ENCODE measurements around the gene SLIT1.

SLIT1 gene

DNA sequence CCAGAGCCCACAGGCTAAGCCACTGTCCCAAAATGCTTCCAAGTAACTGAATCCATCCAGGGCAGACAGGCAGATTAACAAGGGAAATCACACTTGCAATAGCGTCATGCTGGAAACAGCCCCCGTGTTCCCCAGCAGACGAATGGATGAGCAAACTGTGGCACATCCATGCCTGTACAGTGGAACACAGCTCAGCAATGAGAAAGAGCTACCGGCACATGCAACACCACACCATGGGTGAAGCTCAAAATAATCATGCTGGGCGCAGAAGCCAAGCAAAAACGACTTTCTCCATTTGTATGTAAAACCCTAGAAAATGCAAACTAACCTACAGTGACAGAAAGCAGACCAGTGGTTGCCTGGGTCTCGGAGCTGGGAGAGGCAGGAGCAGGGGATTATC, 153.1 kb downstream of the SLIT1 start:
- Histone ChIP-seq H3K4me3 (ENCODE audit: insufficient read depth, low read length, poor library complexity, severe bottlenecking) (no peak overlapping the region), H3F3A (ENCODE audit: insufficient read depth) (no peaks in the 10 kb centered on the region), H3K79me2 (ENCODE audit: insufficient read depth, low read length) (no peaks in the 10 kb centered on the region), H3K9ac (ENCODE audit: low read length) (no peak overlapping the region), H3K9me2 (replicated peaks; ENCODE audit: insufficient read depth, low read length) (no peaks in the 10 kb centered on the region), H3K9me3 (ENCODE audit: insufficient read depth, low read length) (no peaks in the 10 kb centered on the region), H3K36me3 (ENCODE audit: low read length) (no peaks in the 10 kb centered on the region), H3K27me3 (ENCODE audit: low read length) (no peaks in the 10 kb centered on the region), H4K20me1 (ENCODE audit: low read depth, low read length) (no peaks in the 10 kb centered on the region), H3K4me2 (ENCODE audit: low read depth, low read length, poor library complexity, severe bottlenecking) (no peak overlapping the region), H2AFZ (ENCODE audit: low read depth, low read length, severe bottlenecking) (no peak overlapping the region), H3K27ac (ENCODE audit: low read depth, low read length) (no peak overlapping the region)
- no peak for TF ChIP-seq EZH2phosphoT487 (conservative IDR thresholded peaks at IDR 0.05; ENCODE audit: low read length)
- TF ChIP-seq, protein P1, sequence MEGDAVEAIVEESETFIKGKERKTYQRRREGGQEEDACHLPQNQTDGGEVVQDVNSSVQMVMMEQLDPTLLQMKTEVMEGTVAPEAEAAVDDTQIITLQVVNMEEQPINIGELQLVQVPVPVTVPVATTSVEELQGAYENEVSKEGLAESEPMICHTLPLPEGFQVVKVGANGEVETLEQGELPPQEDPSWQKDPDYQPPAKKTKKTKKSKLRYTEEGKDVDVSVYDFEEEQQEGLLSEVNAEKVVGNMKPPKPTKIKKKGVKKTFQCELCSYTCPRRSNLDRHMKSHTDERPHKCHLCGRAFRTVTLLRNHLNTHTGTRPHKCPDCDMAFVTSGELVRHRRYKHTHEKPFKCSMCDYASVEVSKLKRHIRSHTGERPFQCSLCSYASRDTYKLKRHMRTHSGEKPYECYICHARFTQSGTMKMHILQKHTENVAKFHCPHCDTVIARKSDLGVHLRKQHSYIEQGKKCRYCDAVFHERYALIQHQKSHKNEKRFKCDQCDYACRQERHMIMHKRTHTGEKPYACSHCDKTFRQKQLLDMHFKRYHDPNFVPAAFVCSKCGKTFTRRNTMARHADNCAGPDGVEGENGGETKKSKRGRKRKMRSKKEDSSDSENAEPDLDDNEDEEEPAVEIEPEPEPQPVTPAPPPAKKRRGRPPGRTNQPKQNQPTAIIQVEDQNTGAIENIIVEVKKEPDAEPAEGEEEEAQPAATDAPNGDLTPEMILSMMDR (IDR thresholded peaks at IDR 0.05; ENCODE audit: insufficient read depth, low read length, poor library complexity, severe bottlenecking) = no peak

DNA sequence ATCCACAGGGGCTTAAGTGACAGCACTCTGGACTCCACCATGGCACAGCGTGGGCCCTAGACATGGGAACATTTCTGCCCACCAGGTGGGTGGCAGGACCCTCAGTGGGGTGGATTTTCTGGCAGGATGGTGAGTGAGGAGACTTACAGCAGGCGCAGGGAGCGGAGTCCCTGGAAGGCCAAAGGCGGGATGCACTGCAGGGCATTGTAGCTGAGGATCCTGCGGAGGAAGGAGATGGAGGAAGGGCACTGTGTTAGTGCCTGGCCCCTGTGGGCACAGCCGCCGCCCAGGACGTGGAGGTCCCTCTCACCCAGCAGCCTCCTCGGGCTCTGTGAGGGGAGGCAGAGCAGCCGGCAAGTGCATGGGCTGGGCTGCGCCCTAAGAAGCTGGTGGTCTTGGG, 154.3 kb downstream of the SLIT1 start:
- Histone ChIP-seq H3K4me2 (ENCODE audit: low read depth, low read length, poor library complexity, severe bottlenecking) (no peak overlapping the region), H3K79me2 (ENCODE audit: insufficient read depth, low read length) (no peaks in the 10 kb centered on the region), H2AFZ (ENCODE audit: low read depth, low read length, severe bottlenecking) (no peak overlapping the region), H3K9me3 (ENCODE audit: insufficient read depth, low read length) (no peaks in the 10 kb centered on the region), H3K27ac (ENCODE audit: low read depth, low read length) (no peak overlapping the region), H3K9ac (ENCODE audit: low read length) (no peak overlapping the region), H3K27me3 (ENCODE audit: low read length) (no peaks in the 10 kb centered on the region), H3K9me2 (replicated peaks; ENCODE audit: insufficient read depth, low read length) (no peaks in the 10 kb centered on the region), H3K4me3 (ENCODE audit: insufficient read depth, low read length, poor library complexity, severe bottlenecking) (no peak overlapping the region), H3F3A (ENCODE audit: insufficient read depth) (no peaks in the 10 kb centered on the region), H3K36me3 (ENCODE audit: low read length) (no peaks in the 10 kb centered on the region), H4K20me1 (ENCODE audit: low read depth, low read length) (no peaks in the 10 kb centered on the region)
- no peak for TF ChIP-seq EZH2phosphoT487 (conservative IDR thresholded peaks at IDR 0.05; ENCODE audit: low read length)
- TF ChIP-seq, protein P1 (IDR thresholded peaks at IDR 0.05; ENCODE audit: insufficient read depth, low read length, poor library complexity, severe bottlenecking) = no peak

DNA sequence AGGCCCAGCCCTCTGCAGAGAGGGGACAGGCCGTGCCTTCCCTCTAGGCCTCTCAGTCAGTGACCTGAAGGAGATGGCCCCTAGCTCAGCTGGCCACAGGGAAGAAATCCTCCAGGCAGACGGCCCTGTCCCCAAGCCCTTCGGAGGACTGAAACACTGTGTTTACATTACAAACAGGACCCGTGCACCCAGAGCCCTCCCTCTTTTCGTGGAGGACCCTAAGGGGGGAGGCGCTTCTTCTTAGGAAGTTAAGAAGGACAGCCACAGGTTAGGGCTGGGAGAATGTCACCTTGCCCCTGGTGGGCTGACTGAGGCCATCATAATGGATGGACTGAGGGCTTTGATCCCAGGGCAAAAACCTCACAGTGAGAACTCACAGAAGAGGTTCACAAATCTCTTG, 154.9 kb downstream of the SLIT1 start:
- no peak overlapping the region for H2AFZ ChIP-seq (ENCODE audit: low read depth, low read length, severe bottlenecking)

More for the DNA sequence above, 154.9 kb downstream of the SLIT1 start:
- H3K36me3 ChIP-seq (ENCODE audit: low read length) = no peaks in the 10 kb centered on the region
- H3K9me3 ChIP-seq (ENCODE audit: insufficient read depth, low read length) = no peaks in the 10 kb centered on the region
- H3K4me2 ChIP-seq (ENCODE audit: low read depth, low read length, poor library complexity, severe bottlenecking) = no peak overlapping the region
- no peak for TF ChIP-seq EZH2phosphoT487 (conservative IDR thresholded peaks at IDR 0.05; ENCODE audit: low read length)
- TF ChIP-seq, protein P1 (IDR thresholded peaks at IDR 0.05; ENCODE audit: insufficient read depth, low read length, poor library complexity, severe bottlenecking) = no peak
- H3K27ac ChIP-seq (ENCODE audit: low read depth, low read length) = no peak overlapping the region
- no peaks in the 10 kb centered on the region for H3K9me2 ChIP-seq (replicated peaks; ENCODE audit: insufficient read depth, low read length)
- H3K4me3 ChIP-seq (ENCODE audit: insufficient read depth, low read length, poor library complexity, severe bottlenecking) = no peak overlapping the region
- H3K27me3 ChIP-seq (ENCODE audit: low read length) = no peaks in the 10 kb centered on the region
- H3K9ac ChIP-seq (ENCODE audit: low read length) = no peak overlapping the region
- H4K20me1 ChIP-seq (ENCODE audit: low read depth, low read length) = no peaks in the 10 kb centered on the region
- H3K79me2 ChIP-seq (ENCODE audit: insufficient read depth, low read length) = no peaks in the 10 kb centered on the region
- H3F3A ChIP-seq (ENCODE audit: insufficient read depth) = no peaks in the 10 kb centered on the region

Measured in SU-DHL-6 (cell line).